Glomerular visceral epithelial cell (primary cell): Measurements from ENCODE around the gene TTC21A.

ENCODE experiments used
- DNase-seq: peaks from one replicate; pipeline ENCODE4 v3.0.0-alpha.2; 2016; ENCODE audit errors: extremely low spot score

TTC21A gene

DNA sequence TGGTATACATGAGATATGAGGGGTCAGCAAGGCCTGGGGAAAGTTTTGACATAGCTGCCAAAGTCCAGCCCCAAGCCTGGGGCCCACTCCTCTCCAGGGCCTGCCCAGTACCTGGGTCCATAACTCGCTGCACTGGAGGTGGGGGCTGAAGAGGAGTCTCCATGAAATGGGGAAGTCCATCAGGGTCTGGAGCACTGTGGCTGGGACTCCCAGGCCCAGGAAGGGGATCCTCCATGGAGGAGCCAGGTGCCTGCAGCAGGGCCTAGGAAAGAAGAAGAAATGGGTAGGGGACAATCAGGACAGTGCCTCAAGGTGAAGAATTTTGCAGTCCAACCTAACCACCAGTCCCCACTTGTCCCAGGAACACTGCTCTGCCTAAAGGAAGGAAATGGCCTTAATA, 8.2 kb upstream of the TTC21A start:
- no peak for DNase-seq

DNA sequence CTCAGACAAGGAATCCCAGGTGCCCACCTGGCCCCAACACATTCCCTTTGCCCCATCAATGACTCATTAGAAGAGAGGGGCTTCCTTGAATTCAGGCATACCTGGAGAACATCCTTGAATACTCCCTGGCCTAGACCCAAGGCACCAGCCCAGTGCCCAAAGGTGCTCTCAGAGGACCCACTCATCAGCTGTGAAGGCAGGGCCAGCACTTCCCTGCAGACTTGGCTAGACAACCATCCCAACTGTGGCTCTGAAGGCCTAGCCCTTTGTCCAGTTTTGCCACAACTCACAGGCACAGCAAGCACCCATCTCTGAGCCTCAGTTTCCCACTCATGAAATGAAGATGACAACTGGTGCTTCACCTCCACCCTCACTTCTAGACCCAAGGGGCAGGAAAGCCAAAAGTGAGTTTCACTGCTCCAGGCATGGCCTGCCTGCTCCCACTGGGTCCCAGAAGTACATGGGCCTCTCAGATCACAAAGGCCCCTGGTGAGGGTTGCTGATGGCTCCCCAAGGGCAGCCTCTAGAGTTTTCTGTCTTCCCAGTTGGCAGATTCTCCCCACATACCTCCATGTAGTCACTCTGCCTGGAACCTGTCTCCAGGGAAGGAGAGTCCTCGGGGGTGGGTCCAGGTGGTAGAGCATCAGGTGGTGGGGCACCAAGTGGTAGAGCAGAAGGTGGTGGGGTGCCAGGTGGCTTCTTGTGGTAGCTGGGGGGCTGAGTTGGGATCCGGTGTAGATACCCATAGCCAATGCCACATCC, 7.6 kb upstream of the TTC21A start:
- no peak for DNase-seq

DNA sequence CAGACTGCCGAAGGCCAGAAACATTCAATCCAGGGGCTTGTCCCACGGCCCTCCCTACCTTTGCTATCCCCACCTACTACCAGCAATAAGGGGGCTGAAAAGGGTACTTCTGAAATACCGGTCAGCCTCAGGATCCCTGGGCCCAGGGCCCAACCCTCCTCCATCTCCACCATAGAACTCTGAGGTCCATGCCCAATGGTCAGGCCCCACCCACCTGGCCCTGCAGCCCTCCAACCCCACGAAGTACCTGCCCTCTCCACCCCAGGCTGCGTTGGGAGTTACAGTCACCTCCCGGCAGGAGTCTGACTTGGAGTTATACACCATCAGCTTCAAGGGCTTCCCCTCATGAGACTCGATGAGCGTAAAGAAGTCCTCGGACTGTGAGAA, 7.0 kb upstream of the TTC21A start:
- DNase-seq: no peak

DNA sequence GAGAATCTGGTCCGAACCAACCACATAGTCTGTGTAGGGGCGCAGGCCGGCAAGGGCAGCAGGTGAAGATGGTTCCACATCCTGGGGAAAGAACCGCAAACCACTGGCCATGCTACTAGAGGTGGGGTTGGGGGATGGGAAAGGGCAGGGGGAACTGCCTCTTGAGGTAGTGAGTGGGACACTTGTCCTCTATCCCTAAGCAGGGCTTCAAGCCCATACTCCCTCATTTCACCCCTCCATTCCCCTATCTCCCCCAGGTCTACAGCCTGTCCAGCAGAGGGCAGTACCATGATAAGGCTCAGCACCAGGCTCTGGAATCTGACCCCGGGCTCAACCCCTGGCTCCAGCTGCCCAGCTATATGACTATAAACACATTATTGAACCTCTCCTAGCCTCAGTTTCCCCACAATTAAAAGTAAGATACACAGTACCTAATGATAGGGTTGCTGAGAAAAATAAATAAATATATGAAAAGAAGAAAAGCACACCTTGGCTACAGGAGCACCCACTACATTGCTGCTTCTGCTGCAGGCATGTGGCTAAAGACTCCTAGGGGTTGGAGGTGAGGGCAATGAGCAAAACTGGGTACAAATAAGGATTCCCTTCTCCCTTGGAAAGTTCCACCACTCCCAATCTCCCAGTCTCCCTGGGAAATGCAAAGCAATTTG, 6.3 kb upstream of the TTC21A start:
- peak; percentile 48 for DNase-seq

DNA sequence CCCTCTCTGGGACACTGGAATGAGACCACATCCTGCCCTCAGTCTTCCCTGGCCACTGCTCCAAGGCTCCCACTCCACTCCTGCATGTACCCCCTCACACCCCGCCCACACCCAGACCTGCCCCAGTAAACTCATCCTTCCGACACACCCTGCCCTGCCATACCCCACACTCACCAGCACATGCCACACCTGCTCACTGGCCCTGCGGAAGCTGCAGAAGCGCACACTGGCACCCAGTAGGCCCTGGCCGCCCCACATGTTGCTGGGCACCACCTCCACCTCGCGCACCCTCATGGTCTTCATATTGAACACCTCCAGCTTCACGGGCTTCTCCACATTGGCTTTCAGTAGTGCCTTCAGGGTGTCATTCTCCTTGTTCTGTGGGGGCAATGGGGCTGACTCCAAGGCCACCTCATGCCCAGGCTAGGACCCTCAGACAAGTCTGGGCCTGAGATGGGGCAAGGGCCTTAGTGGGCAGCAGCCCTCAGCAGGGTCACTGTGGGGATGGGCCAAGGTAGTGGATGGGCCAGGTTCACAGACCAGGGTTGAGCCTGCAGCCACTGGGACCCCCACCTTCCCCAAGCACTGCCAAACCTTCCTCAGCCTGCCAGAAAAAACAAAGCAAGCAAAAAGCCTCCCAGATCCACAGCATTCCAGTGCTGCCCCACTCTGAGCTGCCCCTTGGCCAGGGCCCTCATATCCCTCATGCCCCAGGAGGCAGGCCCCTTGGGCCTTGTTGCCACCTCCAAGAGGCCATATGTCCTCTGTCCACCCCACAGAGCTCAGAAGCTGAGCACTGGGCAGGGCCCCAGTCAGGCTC, 4.8 kb upstream of the TTC21A start:
- no peak for DNase-seq

DNA sequence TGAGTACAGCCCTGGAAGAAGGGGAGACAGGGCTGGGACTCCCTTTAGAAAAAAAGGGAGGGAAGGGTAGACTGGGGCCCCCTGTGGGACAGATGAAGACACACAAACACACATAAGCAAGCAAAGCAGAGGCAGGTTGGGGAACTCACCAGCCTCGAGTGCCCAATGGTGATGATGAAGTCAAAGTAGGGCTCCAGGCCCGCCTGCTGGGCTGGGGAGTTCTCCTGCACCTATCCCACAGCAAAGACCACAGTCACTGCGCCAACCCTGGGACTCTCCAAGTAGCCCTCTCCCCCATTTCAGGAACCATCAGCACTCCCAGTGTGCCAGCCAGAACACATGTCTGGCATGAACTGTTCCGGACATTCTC, 4.2 kb upstream of the TTC21A start:
- no peak for DNase-seq

DNA sequence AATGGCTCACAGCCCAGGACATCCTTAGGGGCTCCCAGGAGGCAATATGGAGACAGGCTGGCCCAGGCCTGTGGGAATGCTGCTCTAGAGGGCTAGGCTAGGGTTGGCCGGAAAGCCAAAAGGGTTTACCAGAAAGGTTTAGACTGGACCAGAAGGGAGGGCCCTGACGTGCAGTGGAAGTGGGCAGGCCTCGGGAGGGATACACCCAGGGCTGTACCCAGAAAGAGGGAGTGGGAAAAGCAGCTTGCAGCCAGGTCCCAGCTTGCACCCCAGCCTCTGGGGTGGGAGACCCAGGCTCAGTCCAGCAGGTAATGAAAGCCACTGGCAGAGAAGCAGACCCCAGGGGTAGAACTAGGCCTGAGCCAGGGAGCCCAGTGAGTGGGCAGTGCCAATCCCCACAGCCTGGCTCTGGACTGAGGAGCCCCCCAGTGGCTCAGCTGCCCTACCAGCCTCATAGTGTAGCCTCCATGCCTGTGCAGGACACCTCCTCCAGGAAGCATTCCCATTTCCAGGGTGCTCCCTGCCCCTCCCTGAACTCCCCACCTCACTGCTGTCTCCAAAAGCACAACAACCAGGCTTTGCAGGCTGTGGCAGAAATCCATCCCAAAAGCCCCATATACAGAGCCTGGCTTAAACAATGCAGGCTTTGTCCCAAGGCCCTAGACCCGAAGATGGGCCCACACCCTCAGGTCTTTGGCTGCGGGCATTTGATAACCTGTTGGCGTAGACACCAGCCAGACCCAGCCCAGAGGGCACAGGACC, 3.5 kb upstream of the TTC21A start:
- no peak for DNase-seq

DNA sequence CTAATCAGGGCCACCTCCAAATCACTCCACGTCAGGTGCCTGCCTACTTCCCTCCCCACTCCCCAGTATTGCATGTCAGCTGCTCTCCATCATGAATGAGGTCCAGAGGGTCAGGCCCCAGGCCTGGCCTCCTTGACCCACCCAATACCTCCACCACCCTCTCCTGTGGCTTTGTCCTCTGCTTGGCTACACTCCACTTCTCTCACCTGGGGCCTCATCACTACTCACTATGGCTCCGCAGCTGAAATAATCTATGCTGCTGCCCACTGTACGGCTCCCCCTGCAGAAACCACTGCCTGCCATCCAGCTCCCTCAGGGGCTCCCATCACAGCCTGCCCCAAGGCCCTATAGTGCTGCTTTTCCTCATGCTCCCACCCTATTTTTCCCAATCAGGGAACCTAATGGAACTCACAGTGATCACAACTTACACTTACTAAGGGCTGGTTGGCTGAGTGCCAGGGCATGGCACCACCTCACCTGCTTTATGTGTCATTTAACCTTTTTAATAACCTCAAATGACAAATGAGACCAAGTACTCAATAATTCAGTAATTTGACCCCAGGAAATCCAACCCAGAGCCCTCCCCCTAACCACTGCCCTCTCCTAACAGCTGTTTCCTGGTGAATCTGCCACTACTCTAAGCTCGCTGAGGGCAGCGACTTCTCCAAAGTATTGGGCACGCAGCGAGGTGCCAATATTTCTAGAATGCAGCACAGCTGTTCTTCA, 2.4 kb upstream of the TTC21A start:
- no peak for DNase-seq

DNA sequence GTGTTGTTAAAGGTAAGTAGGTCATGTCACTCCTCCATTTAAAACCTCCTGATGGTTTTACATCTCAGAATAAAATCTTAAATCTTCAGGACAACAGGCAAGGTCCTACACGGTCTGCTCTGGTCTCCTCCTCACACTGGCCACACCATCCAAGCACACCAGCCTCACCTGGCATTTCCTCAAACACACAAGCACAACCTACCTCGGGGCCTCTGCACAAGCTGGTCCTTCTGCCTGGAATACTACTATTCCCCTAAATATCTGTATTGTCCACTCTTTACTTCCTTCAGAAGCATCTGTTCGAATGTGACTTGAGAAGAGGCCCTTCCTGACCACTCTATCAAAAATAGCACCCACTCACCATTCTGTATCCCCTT, 1.8 kb upstream of the TTC21A start:
- no peak for DNase-seq

DNA sequence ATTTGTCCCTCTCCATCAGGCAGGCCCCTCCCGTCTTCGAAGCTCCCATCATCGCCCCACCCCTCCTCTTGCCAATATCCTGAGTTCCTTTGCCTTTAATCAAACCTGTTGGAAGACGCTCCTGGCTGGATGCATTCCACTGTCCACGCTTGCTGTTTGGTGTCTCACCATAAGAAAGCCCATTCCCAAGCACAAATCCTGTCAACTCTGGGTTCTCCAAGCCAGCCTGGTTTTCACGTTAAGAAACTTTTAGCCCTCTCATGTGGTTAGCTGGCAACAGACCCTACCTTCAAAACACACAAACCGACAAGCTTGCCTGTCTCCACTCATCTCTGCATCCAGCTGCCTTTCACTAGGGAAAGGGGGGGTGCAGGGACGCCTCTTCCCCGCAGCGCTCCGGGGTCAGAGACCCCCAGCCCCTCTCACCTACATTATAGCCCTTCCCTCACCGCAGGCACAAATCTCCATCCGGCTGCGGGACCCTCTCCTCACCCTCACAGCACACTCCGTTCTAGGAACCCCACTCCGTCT, 1.1 kb upstream of the TTC21A start:
- DNase-seq: peak; percentile 9

DNA sequence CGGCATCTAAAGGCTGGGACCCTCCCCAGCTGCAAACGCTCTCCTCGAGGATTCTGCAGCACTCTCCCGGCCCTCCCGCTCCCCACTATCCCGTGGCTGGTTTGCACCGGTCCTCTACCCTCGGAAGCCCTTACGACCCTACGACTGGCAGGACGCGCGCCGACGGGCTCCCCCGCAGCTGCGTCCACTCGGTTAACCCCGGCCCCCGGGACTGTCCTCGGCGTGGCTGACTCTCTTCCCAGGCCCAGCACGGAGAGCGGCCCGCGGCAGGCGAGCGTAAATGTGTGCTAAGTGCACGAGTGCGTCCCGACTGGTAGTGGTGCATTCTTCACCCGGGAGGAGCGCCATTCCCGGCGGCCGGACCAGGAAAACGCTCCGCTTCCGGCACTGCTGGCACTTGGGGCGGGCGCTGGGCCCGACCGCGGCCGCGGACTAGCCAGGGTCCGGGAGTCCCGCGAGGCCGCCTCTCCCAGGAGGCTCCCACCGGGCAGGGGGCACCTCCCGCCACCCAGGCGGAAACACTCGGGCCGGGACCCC, 561 bp upstream of the TTC21A start:
- DNase-seq: peak; percentile 42

DNA sequence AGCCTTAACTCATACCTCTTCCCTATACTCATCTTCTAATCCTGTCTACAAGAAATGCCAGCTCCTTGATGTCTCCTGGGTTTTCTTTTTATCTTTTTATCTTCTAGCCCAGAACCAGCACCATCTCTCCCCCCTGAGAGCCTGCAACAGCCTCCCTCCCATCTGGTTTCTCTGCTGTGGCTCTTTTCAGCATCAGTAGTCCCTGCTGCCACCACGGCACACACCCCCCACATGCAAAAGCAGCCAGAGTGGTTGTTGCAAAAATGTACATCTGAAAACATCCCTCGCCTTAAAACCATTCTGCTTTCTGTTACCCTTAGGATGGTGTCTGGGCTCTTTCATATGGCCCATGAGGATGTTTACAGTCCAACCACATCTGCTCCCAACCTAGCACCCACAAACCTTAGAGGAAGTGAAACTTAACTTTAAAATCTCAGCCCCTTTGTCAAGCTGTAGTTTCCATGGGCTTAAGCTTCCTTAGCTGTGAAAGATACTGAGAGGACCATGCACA, 775 bp downstream of the TTC21A start:
- DNase-seq: no peak

DNA sequence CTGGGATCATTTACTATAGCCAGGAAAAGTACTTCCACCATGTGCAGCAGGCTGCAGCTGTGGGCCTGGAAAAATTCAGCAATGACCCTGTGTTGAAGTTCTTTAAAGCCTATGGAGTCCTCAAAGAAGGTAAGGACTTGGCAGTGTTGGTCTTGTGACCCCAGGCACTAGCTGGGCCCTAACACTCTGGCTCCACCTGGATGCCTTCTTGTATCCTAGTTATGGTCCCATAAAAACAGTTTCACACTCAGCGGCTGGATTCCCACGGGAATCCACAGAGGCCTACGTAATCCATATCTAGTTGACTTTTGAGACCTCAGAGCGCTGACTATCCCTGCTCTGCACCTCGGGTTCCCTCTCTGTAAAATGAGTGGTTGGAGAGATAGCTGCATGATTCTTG, 1.6 kb downstream of the TTC21A start:
- no peak for DNase-seq

DNA sequence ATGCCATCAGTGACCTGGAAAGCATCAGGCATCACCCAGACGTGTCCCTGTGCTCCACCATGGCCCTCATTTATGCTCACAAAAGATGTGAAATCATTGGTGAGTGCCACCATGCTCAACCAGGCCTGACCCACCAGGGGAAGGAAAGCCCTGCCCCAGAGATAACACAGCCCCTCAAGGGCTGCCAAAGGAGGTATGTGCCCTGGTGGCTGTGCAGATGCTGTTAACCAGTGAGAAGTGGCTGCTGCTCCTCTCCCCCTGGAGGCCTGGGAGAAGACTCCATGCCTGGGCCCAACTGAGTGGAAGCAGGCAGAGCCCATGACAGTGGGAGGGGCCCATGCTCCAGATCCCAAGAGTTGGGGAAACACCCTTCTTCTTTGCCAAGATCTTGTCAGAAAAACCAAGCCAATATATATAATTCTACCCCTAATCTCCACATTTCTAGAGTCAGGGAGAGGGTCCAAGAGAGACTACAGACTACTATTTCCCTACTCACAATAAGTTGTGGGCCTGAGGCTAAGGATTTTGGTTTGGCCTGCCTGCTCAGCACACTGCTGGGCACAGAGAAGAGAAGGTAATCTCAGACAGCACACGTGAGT, 2.7 kb downstream of the TTC21A start:
- DNase-seq: no peak

DNA sequence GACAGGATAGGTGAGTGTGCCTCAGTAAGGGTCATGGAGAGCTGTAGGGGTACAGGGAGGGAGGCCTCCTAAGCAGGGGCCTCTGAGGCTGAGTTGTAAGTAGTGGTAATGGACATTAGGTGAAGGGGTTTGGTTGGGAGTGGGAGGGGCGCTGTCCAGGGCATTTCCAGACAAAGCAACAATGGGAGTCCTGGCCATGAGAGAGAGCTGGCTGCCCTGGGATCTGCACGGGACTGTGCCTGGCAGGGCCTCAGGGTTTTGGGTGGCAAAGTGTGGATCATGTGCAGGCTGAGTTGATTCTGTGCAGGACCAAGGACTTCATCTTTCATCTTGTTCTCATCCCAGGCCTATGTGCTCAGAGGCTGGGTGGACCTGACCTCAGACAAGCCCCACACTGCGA, 4.6 kb downstream of the TTC21A start:
- DNase-seq: no peak

DNA sequence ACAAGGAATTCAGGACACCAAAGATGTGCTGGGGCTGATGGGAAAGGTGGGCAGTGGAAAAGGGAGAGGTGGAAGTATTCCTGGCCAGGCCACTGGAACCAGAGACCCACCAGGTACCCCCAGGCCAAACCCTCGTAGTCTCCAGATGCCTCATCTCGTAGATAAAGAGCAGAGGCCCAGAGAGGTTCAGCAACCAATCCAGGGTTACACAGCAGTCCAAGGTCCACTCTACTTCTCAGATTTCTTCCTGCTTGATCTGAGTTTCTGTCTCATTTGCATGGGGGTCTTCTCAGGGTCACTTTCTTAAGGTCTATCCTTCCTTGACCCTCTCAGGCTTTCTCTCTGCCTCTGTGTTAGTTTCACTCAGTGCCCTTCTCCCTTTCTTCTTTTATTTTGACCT, 5.1 kb downstream of the TTC21A start:
- DNase-seq: no peak

DNA sequence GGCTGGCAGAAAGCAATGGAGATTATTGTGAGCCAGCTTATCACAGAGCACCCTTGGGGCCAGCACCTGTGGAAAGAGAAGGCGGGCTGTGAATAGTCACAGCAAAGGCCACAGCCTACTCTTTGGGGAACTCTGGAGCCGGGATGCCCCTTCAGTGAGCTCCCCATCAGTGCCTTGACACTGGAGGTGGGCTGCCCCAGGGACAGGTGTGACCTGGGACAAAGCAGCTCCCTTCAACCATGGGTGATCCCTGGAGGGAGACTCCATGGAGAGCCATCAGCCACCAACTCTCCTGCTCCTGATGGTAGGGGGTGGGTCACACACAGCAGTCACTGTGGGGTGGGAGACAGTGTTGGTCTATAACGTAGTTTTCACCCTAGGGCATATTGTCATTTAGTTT, 5.8 kb downstream of the TTC21A start:
- DNase-seq: no peak

DNA sequence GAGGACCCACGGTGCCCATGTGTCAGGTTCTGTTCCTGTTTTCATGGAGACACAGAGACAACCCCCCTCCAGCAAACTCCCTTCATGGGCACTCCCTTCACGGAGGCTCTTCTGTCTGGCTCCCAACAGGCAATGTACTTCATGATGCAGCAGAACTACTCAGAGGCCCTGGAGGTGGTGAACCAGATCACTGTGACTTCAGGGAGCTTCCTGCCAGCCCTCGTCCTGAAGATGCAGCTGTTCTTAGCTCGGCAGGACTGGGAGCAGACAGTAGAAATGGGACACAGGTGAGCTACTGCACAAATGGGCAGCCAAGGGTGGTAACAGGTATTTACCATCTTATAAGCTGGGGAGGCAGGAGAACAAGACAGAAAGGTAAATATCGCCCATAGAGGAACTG, 7.0 kb downstream of the TTC21A start:
- no peak for DNase-seq

DNA sequence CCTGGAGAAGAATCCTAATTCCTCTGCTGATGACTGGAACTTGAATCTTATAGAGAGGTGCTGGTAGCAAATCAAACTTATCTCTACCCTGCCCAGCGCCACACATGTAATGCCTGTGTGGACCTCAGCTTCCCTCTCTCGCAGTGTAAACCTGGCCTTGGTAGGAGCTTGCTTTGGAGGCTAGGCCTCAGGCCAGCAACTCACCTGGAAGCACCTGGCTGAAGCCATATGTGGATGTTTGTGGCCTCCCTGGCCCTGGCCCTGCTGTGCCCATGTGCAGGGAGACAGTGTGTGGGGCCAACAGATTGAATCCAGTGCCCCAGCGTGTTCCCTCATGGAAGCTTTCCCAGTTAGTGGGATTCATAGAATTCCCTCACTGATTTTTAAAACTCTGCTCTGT, 8.4 kb downstream of the TTC21A start:
- no peak for DNase-seq

DNA sequence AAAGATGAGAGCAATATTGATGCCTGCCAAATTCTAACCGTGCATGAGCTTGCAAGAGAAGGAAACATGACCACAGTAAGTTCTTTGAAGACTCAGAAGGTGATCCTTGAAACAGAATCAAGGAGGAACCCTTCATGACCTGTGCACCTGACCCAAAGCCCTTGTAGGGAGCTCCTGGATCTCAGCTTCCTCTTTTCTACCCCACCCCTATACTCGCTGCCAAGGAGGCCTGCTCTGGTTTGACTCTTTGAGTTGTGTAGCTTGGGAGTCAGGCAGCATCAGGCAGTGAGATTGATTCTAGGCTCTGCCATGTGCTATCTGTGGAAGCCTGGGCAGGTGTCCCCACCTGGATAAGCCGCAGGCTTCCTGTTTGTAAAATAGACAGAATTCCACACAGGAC, 10.6 kb downstream of the TTC21A start:
- no peak for DNase-seq
